GM06990 (cell line): Measurements from ENCODE around the gene IQCK.

Experiments used
- DNase-seq: peaks from one replicate; pipeline ENCODE4 v3.0.0-alpha.2; 2011; ENCODE audit not compliant: insufficient read length; ENCODE audit errors: extremely low read depth
- H3K27me3 ChIP-seq: replicated peaks from 2 replicates; pipeline ENCODE4 v1.6.0; 2011; ENCODE audit warnings: low read length; ENCODE audit not compliant: control insufficient read depth, insufficient read depth
- H3K36me3 ChIP-seq: 2 replicates; pipeline ENCODE4 v1.5.1; 2011; ENCODE audit warnings: low read length; ENCODE audit not compliant: control insufficient read depth, insufficient read depth
- H3K4me3 ChIP-seq: replicated peaks from 2 replicates; pipeline ENCODE4 v1.5.1; 2011; ENCODE audit warnings: low read depth, mild to moderate bottlenecking, control low read depth, low read length
- CTCF ChIP-seq: IDR thresholded peaks from 2 replicates; pipeline ENCODE4 v1.5.1; 2011; ENCODE audit warnings: low read length, control low read depth, mild to moderate bottlenecking, inconsistent platforms; ENCODE audit not compliant: insufficient read depth, poor library complexity, severe bottlenecking

The IQCK gene

GRCh38 chr16:19830902-19831560 is 113.0 kb downstream of the IQCK start:
- H3K36me3 ChIP-seq: no peaks in the 10 kb centered on the region
- DNase-seq: no peak
- no peak overlapping the region for H3K4me3 ChIP-seq
- H3K27me3 ChIP-seq: no peaks in the 10 kb centered on the region
- no peak for TF ChIP-seq CTCF

GRCh38 chr16:19831678-19832077 is 113.6 kb downstream of the IQCK start:
- no peak overlapping the region for H3K4me3 ChIP-seq
- no peak for TF ChIP-seq CTCF
- no peaks in the 10 kb centered on the region for H3K27me3 ChIP-seq
- no peak for DNase-seq
- no peaks in the 10 kb centered on the region for H3K36me3 ChIP-seq

- no peak for DNase-seq
- TF ChIP-seq CTCF: no peak
- Histone ChIP-seq H3K4me3 (no peak overlapping the region), H3K27me3 (no peaks in the 10 kb centered on the region), H3K36me3 (no peaks in the 10 kb centered on the region)
Measured at GRCh38 chr16:19833176-19833575, 115.1 kb downstream of the IQCK start.

- DNase-seq: no peak
- H3K27me3 ChIP-seq: no peaks in the 10 kb centered on the region
- no peak overlapping the region for H3K4me3 ChIP-seq
- TF ChIP-seq CTCF: no peak
- no peaks in the 10 kb centered on the region for H3K36me3 ChIP-seq
Measured at GRCh38 chr16:19833581-19833980, 115.5 kb downstream of the IQCK start.

- Histone ChIP-seq H3K27me3 (no peaks in the 10 kb centered on the region), H3K4me3 (no peak overlapping the region), H3K36me3 (no peaks in the 10 kb centered on the region)
- TF ChIP-seq CTCF: no peak
- no peak for DNase-seq
Measured at GRCh38 chr16:19835196-19835595, 117.1 kb downstream of the IQCK start.

GRCh38 chr16:19835968-19836421 is 117.9 kb downstream of the IQCK start:
- H3K36me3 ChIP-seq: no peaks in the 10 kb centered on the region
- no peak overlapping the region for H3K4me3 ChIP-seq
- no peaks in the 10 kb centered on the region for H3K27me3 ChIP-seq
- DNase-seq: peak; percentile 6
- TF ChIP-seq CTCF: no peak
